Kidney (tissue), 14 donors: Measurements from ENCODE around the gene ATAD3C. TPM values are rescaled to one million over a fixed set of nuclear protein-coding genes. Genes with fewer than 3 reads are reported as not detected.
A peak's percentile ranks its signal among the peaks of the same experiment; 100 is the strongest.
"Not testable (repeated sequence)": the region's sequence is repeated elsewhere in the genome, so short reads cannot be mapped to it uniquely, and the experiment has no call there.

Source experiments
- DNase-seq, 5 donors: peaks; one replicate each; pipeline ENCODE4 v3.0.0-alpha.2; 2013 to 2020
- FAIRE-seq: peaks from 2 replicates; lab custom pipeline; 2012; peaks lifted over from hg19 to GRCh38; lab: Jason Lieb, UNC
- H3K27ac ChIP-seq, 2 donors: one replicate each; pipeline ENCODE4 v1.7.0; 2013; ENCODE audit warnings: low read depth in 2 of 2, low read length in 2 of 2, inconsistent platforms in 1 of 2
- H3K27me3 ChIP-seq: one replicate; pipeline ENCODE4 v1.7.1; 2013; ENCODE audit warnings: low read length, inconsistent platforms; ENCODE audit not compliant: control insufficient read depth, insufficient read depth
- H3K36me3 ChIP-seq, 3 donors: one replicate each; pipeline versions ENCODE4 v1.7.0 to v1.7.1; 2013; ENCODE audit warnings: low read length in 3 of 3, control low read depth in 1 of 3, inconsistent platforms in 1 of 3; ENCODE audit not compliant: insufficient read depth in 3 of 3, control insufficient read depth in 2 of 3
- H3K4me1 ChIP-seq, 3 donors: one replicate each; pipeline versions ENCODE4 v1.7.0 to v1.7.1; 2013; ENCODE audit warnings: low read length in 3 of 3, inconsistent platforms in 1 of 3, low read depth in 1 of 3; ENCODE audit not compliant: control insufficient read depth in 2 of 3, insufficient read depth in 2 of 3
- H3K4me3 ChIP-seq, 3 donors: one replicate each; pipeline versions ENCODE4 v1.7.0 to v1.8.1; 2013; ENCODE audit warnings: low read length in 3 of 3, control low read depth in 1 of 3, inconsistent platforms in 1 of 3
- H3K9ac ChIP-seq, 3 donors: one replicate each; pipeline versions ENCODE4 v1.7.0 to v1.7.1; 2013; ENCODE audit warnings: low read length in 3 of 3, control low read depth in 1 of 3, inconsistent platforms in 1 of 3
- H3K9me3 ChIP-seq, 3 donors: one replicate each; pipeline versions ENCODE4 v1.7.0 to v1.7.1; 2013; ENCODE audit warnings: low read length in 3 of 3, control low read depth in 1 of 3, inconsistent platforms in 1 of 3; ENCODE audit not compliant: control insufficient read depth in 2 of 3, insufficient read depth in 1 of 3
- CTCF ChIP-seq: IDR thresholded peaks from 3 replicates; pipeline ENCODE4 v1.5.1; 2012; ENCODE audit warnings: mild to moderate bottlenecking, moderate library complexity, borderline replicate concordance; ENCODE audit not compliant: insufficient read depth; ENCODE audit errors: extremely low read depth
- intact Hi-C: fragments of 100-400 bp; cut with DNase I; formaldehyde crosslinking; loops from one replicate; pipeline ENCODE4 v1.11.1; 2022
- polyA plus RNA-seq: library from polyadenylated mRNA; stranded (reverse); fragments of 350-450 nt; fragmentation: Illumina TruSeq; extraction: RNeasy Lipid Tissue Mini Kit (QIAGEN cat#74804); gene quantifications from one replicate; pipeline ENCODE4 v1.2.3, GENCODE V29; 2014; ENCODE audit warnings: low read depth, low replicate concordance; ENCODE audit not compliant: insufficient read depth
- total RNA-seq: library from RNA; stranded (reverse); fragmentation: NEBNext Ultra II Directional; extraction: Animal tissue kit (Norgen Biotek cat#: 25700); gene quantifications from one replicate; pipeline ENCODE4 v1.2.1, GENCODE V29; 2021
- donor health status: control.
- donor health status: control.
- donor health status: control.
- donor health status: control.
- donor health status: control.
- donor health status: DM: yes; HTN: yes; CAD: no.
- donor health status: Normal renal cell carcinoma (clear cell type).

ATAD3C gene
- total and polyA plus RNA-seq, 2 donors from 2014 or later, result 10.0 to 14.3 TPM

DNA sequence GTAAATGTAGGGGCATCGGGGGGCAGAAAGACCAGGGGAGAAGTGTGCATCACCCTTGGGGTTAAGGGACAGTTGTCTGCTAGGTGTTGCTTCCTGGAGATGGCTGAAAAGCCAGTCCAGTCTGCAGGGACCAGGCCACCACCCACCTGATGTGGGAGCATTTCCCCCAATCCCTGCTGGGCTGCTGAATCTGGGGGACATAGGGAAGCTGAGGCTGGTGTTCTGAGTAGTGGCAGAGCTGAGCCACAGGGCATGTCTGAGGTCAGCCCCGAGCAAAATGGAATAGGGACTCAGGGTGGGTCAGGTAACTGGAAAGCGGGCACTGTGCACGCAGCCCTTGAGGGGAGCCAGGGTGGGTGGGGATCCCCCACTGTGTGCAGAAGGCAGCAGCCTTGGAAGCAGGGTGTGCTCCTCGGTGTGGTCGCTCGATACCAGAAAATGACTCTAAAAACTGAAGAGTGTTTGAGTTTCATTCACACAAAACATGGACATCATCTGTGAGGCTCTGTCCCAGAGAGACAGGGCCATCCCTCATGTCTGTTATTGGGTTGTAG, 48.0 kb upstream of the ATAD3C start:
- intact Hi-C loops, result no loop called here
- no peak overlapping the region for H3K9ac ChIP-seq
- H3K36me3 ChIP-seq, result peaks cover 13 to 40% (median 21%) of the 10 kb centered on the region in 3 donors

GRCh38 chr1:1402072-1402900, 47.2 kb upstream of the ATAD3C start:
- peak; percentile 15 for TF ChIP-seq CTCF
- FAIRE-seq (no peak), DNase-seq (peak in 3 of 5 donors; percentile 21 to 49 (median 39))
- no peak overlapping the region for H3K4me3 ChIP-seq
- intact Hi-C loops, result no loop called here
- no peaks in the 10 kb centered on the region for H3K27me3 ChIP-seq
- no peaks in the 10 kb centered on the region for H3K9me3 ChIP-seq
- H3K27ac ChIP-seq, result no peak overlapping the region
- H3K9ac ChIP-seq, result no peak overlapping the region
- H3K36me3 ChIP-seq, result peaks cover 9 to 37% (median 17%) of the 10 kb centered on the region in 3 donors
- peaks cover 4 to 30% (median 13%) of the 10 kb centered on the region in 3 donors for H3K4me1 ChIP-seq

More for the DNA sequence above, 48.0 kb upstream of the ATAD3C start:
- H3K27ac ChIP-seq, result no peak overlapping the region
- H3K4me1 ChIP-seq, result peaks cover 4 to 30% (median 13%) of the 10 kb centered on the region in 3 donors
- FAIRE-seq, result no peak
- no peaks in the 10 kb centered on the region for H3K9me3 ChIP-seq
- no peak for DNase-seq
- no peaks in the 10 kb centered on the region for H3K27me3 ChIP-seq
- TF ChIP-seq CTCF, result no peak
- H3K4me3 ChIP-seq, result no peak overlapping the region

DNA sequence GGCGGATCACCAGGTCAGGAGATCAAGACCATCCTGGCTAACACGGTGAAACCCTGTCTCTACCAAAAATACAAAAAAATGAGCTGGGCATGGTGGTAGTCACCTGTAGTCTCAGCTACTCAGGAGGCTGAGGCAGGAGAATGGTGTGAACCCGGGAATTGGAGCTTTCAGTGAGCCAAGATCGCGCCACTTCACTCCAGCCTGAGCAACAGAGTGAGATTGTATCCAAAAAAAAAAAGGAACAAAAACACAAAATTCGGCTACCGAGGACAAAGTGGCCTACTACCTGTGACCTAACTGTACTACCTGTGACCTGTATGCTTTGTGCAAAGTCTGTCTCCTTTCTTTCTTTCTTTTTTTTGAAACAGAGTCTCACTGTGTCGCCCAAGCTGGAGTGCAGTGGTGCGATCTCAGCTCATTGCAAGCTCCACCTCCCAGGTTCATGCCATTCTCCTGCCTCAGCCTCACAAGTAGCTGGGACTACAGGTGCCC, 46.5 kb upstream of the ATAD3C start:
- intact Hi-C loops, FAIRE-seq: not testable (repeated sequence)

DNA sequence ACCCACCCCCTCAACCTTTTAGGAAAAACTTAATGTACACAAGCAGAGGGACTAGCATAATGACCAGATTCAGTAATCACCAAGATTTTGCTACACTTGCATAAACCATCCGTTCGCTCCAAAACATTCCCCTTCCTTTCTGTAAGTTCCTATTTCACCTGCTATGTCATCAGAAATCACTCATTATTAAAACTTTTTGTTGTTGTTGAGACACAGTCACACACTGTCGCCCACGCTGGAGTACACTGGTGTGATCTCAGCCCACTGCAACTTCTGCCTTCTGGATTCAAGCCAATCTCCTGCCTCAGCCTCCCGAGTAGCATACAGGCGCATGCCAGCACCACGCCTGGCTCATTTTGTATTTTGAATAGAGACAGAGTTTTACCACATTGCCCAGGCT, 45.8 kb upstream of the ATAD3C start:
- Histone ChIP-seq H3K27me3 (no peaks in the 10 kb centered on the region), H3K27ac (no peak overlapping the region), H3K9ac (no peak overlapping the region), H3K4me1 (peaks cover 4 to 26% (median 6%) of the 10 kb centered on the region in 3 donors), H3K9me3 (no peaks in the 10 kb centered on the region), H3K4me3 (no peak overlapping the region), H3K36me3 (peaks cover 6 to 29% (median 16%) of the 10 kb centered on the region in 3 donors)
- DNase-seq (peak in 1 of 5 donors; percentile 43), FAIRE-seq (no peak)
- intact Hi-C loops, result no loop called here
- no peak for TF ChIP-seq CTCF

More for the DNA sequence above, 46.5 kb upstream of the ATAD3C start:
- not testable (repeated sequence) for H3K4me3 ChIP-seq, DNase-seq, H3K9ac ChIP-seq, H3K27ac ChIP-seq, H3K27me3 ChIP-seq, H3K9me3 ChIP-seq
- peaks cover 6 to 30% (median 16%) of the 10 kb centered on the region in 3 donors for H3K36me3 ChIP-seq
- H3K4me1 ChIP-seq, result peaks cover 4 to 28% (median 8%) of the 10 kb centered on the region in 3 donors
